Gastrocnemius medialis (tissue), 4 donors: ENCODE results near the gene CX3CL1. TPM values are rescaled to one million over a fixed set of nuclear protein-coding genes. Genes with fewer than 3 reads are reported as not detected.

Experiments
- ATAC-seq, 2 donors: fragments of 150-250 bp; one replicate each; pipeline ENCODE4 v1.9.1; 2016
- DNase-seq, 2 donors: peaks; one replicate each; pipeline ENCODE4 v3.0.0-alpha.2; 2019
- H3K27ac ChIP-seq, 4 donors: fragments of 200-600 bp; sonication (generic); 1 replicate in 1 of 4; 2 replicates in 3 of 4; pipeline ENCODE4 v1.5.1; 2016 to 2018; ENCODE audit warnings: mild to moderate bottlenecking in 2 of 4, moderate library complexity in 1 of 4
- H3K27me3 ChIP-seq, 3 donors: fragments of 200-600 bp; sonication (generic) in 2 of 3; 1 replicate in 1 of 3; 2 replicates in 2 of 3; pipeline versions ENCODE4 v1.5.1 to v1.6.0; 2016 to 2019; ENCODE audit warnings: mild to moderate bottlenecking in 1 of 3, moderate library complexity in 1 of 3
- H3K36me3 ChIP-seq, 2 donors: fragments of 200-600 bp; sonication (generic) in 1 of 2; one replicate each; pipeline ENCODE4 v1.5.1; 2017 to 2018
- H3K4me1 ChIP-seq, 2 donors: fragments of 200-600 bp; sonication (generic) in 1 of 2; one replicate each; pipeline ENCODE4 v1.5.1; 2016 to 2017; ENCODE audit warnings: mild to moderate bottlenecking in 2 of 2
- H3K4me3 ChIP-seq, 4 donors: fragments of 200-600 bp; sonication (generic) in 3 of 4; 1 replicate in 1 of 4; 2 replicates in 3 of 4; pipeline ENCODE4 v1.5.1; 2016 to 2019; ENCODE audit warnings: mild to moderate bottlenecking in 2 of 4
- H3K9me3 ChIP-seq, 3 donors: fragments of 200-600 bp; sonication (generic) in 2 of 3; 1 replicate in 1 of 3; 2 replicates in 2 of 3; pipeline ENCODE4 v1.5.1; 2016 to 2019
- POLR2A ChIP-seq, 2 donors: fragments of 450-650 bp; IDR thresholded peaks; one replicate each; pipeline ENCODE4 v1.6.1; 2017; ENCODE audit warnings: antibody characterized with exemption in 2 of 2, mild to moderate bottlenecking in 2 of 2, moderate library complexity in 2 of 2
- in situ Hi-C, 4 donors: fragments of 200-750 bp; cut with MboI; loops; one replicate each; pipeline versions ENCODE4 v1.15.0 to v1.8.0; 2017; ENCODE audit warnings: low sequenced_read_pairs in 4 of 4
- intact Hi-C: fragments of 100-400 bp; cut with DNase I; formaldehyde crosslinking; loops from one replicate; pipeline ENCODE4 v1.15.1; 2023; ENCODE audit warnings: low total_unique reads
- total RNA-seq, 4 donors: library from RNA; depleted of rRNA; stranded (reverse); fragments of >200 nt; gene quantifications; one replicate each; pipeline versions ENCODE4 v1.1.0 to v1.2.3, GENCODE V29; 2016
- TF ChIP-seq, protein P1 (sequence below), 5 experiments: fragments of 450-650 bp in 3 of 5; fragments of 200-600 bp in 2 of 5; sonication (generic) in 2 of 5; IDR thresholded peaks in 4 of 5; conservative IDR thresholded peaks in 1 of 5; 1 replicate in 4 of 5; 2 replicates in 1 of 5; pipeline ENCODE4 v1.5.1; 2016 to 2019; ENCODE audit warnings: antibody characterized with exemption in 5 of 5, mild to moderate bottlenecking in 3 of 5, moderate library complexity in 3 of 5

Gene CX3CL1
- 10 to 100 TPM in 1 of 4 donors, 1 to 10 TPM in 3; 2.2 to 15.7 (median 6.7) TPM for total RNA-seq

DNA sequence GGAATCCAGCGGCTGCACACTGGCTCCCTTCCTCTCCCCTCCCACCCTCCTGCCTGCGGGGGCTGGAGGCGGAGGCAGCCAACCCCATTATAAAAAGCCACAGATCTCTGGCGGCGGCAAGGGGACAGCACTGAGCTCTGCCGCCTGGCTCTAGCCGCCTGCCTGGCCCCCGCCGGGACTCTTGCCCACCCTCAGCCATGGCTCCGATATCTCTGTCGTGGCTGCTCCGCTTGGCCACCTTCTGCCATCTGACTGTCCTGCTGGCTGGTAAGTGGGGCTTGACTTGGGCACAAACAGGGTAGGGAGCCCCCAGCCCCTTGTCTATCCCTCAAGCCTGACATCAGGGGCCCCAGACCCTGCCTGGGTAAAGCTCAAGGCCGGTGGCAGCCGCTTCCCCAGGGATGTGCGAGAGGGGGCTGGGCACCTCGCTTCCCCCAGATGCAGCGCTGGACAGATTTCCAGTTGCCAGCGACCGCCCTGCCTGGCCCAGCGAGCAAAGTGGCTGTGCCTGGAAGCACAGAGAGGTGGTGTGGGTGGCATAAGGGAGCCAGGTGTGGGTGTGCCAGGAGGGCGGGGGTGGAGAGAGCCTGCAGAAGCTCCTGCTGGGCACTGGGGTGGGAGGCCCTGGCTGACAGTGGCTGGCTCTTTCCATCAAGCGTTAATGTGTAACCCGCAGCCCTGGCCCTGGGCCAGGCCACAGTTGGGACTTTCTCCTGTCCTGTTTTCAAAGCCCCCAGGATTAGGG, at the start of gene CX3CL1:
Gene CX3CL1, plus strand, starts transcription at position 119 of the 745 bp plus-strand sequence. Its CDS starts 79 bp downstream, at position 198.
- ATAC-seq, result peak in 1 of 2 donors; percentile 67
- Histone ChIP-seq H3K4me1 (no peaks in the 10 kb centered on the region), H3K36me3 (no peaks in the 10 kb centered on the region), H3K27me3 (peaks cover 5 to 11% (median 6%) of the 10 kb centered on the region in 3 donors), H3K9me3 (no peaks in the 10 kb centered on the region), H3K27ac (peak within 1 kb of the TSS; percentile 79 to 83 (median 82)), H3K4me3 (peak within 1 kb of the TSS; percentile 51 to 63 (median 53))
- intact Hi-C loops (loop anchor here (5.0 kb wide), 1 partner anchor 70 kb away; no protein-coding TSS in a partner anchor), in situ Hi-C loops (no loop called here)
- peak; percentile 50 to 74 for TF ChIP-seq POLR2A (IDR thresholded peaks at IDR 0.05)
- TF ChIP-seq, protein P1, sequence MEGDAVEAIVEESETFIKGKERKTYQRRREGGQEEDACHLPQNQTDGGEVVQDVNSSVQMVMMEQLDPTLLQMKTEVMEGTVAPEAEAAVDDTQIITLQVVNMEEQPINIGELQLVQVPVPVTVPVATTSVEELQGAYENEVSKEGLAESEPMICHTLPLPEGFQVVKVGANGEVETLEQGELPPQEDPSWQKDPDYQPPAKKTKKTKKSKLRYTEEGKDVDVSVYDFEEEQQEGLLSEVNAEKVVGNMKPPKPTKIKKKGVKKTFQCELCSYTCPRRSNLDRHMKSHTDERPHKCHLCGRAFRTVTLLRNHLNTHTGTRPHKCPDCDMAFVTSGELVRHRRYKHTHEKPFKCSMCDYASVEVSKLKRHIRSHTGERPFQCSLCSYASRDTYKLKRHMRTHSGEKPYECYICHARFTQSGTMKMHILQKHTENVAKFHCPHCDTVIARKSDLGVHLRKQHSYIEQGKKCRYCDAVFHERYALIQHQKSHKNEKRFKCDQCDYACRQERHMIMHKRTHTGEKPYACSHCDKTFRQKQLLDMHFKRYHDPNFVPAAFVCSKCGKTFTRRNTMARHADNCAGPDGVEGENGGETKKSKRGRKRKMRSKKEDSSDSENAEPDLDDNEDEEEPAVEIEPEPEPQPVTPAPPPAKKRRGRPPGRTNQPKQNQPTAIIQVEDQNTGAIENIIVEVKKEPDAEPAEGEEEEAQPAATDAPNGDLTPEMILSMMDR (IDR thresholded peaks at IDR 0.05 in 4 of 5, conservative IDR thresholded peaks at IDR 0.05 in 1 of 5), result no peak
- DNase-seq, result no peak

GRCh38 chr16:57324749-57325148, 47.5 kb upstream of the CX3CL1 start:
- Histone ChIP-seq H3K27ac (no peak overlapping the region), H3K4me3 (no peak overlapping the region), H3K9me3 (no peaks in the 10 kb centered on the region), H3K27me3 (peaks cover 0 to under 1% (median 0%) of the 10 kb centered on the region in 3 donors), H3K36me3 (no peaks in the 10 kb centered on the region), H3K4me1 (no peaks in the 10 kb centered on the region)
- ATAC-seq (no peak), DNase-seq (no peak)
- in situ Hi-C loops (no loop called here), intact Hi-C loops (no loop called here)
- TF ChIP-seq, protein P1 (IDR thresholded peaks at IDR 0.05 in 4 of 5, conservative IDR thresholded peaks at IDR 0.05 in 1 of 5), result no peak
- no peak for TF ChIP-seq POLR2A (IDR thresholded peaks at IDR 0.05)

GRCh38 chr16:57325458-57325857, 46.8 kb upstream of the CX3CL1 start:
- H3K9me3 ChIP-seq, result no peaks in the 10 kb centered on the region
- no peak for ATAC-seq
- H3K36me3 ChIP-seq, result no peaks in the 10 kb centered on the region
- intact Hi-C loops, result no loop called here
- no peak for DNase-seq
- H3K4me3 ChIP-seq, result no peak overlapping the region
- H3K27ac ChIP-seq, result no peak overlapping the region
- in situ Hi-C loops, result no loop called here
- TF ChIP-seq, protein P1 (IDR thresholded peaks at IDR 0.05 in 4 of 5, conservative IDR thresholded peaks at IDR 0.05 in 1 of 5), result no peak
- no peak for TF ChIP-seq POLR2A (IDR thresholded peaks at IDR 0.05)
- H3K27me3 ChIP-seq, result peaks cover 0 to 3% (median 0%) of the 10 kb centered on the region in 3 donors
- H3K4me1 ChIP-seq, result no peaks in the 10 kb centered on the region

DNA sequence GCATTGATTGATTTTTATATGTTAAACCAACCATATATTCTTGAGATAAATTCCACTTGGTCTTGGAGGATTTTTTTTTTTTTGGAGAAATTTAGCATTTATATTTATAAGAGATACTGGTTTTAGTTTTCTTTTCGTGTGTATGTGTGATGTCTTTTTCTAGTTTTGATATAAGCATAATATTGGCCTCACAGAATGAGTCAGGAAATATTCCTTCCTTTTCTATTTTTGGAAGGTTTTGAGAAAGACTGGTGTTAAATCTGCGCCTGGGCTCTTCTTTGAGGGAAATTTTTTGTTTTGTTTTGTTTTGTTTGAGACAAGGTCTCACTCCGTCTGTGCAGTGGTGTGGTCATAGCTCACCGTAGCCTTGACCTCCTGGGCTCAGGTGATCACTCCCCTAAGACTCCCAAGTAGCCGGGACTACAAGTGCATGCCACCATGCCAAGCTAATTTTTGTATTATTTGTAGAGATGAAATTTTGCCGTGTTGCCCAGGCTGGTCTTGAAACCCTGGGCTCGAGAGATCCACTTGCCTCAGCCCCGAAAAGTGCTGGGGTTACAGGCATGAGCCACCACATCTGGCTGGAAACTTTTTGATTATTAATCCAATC, 42.5 kb upstream of the CX3CL1 start:
- intact Hi-C loops (no loop called here), in situ Hi-C loops (no loop called here)
- ATAC-seq (no peak), DNase-seq (no peak)
- no peaks in the 10 kb centered on the region for H3K4me1 ChIP-seq
- peaks cover 0 to 3% (median 0%) of the 10 kb centered on the region in 3 donors for H3K27me3 ChIP-seq
- no peak overlapping the region for H3K27ac ChIP-seq
- no peak overlapping the region for H3K4me3 ChIP-seq
- TF ChIP-seq, protein P1 (IDR thresholded peaks at IDR 0.05 in 4 of 5, conservative IDR thresholded peaks at IDR 0.05 in 1 of 5), result no peak
- no peak for TF ChIP-seq POLR2A (IDR thresholded peaks at IDR 0.05)
- no peaks in the 10 kb centered on the region for H3K9me3 ChIP-seq
- no peaks in the 10 kb centered on the region for H3K36me3 ChIP-seq
